Measurements from ENCODE around the gene ACOT8. TPM values are rescaled to one million over a fixed set of nuclear protein-coding genes. Genes with fewer than 3 reads are reported as not detected.
A peak's percentile ranks its signal among the peaks of the same experiment; 100 is the strongest.

ACOT8 gene
- total and polyA plus RNA-seq, 7 donors: 28.5 to 131 (median 42.5) TPM

- Histone ChIP-seq H3K27me3 (peaks cover 0 to 12% (median 0%) of the 10 kb centered on the region in 3 donors), H3K4me3 (no peak overlapping the region), H3K36me3 (no peaks in the 10 kb centered on the region), H3K4me1 (peaks cover 0 to 45% (median 37%) of the 10 kb centered on the region in 4 donors), H3K27ac (no peak overlapping the region), H3K9me3 (no peaks in the 10 kb centered on the region)
- intact Hi-C loops (cut with DNase I): no loop called here
- DNase-seq: no peak
- TF ChIP-seq POLR2A (IDR thresholded peaks at IDR 0.05) (no peak), CTCF (IDR thresholded peaks at IDR 0.05) (no peak), POLR2AphosphoS5 (IDR thresholded peaks at IDR 0.05) (no peak), EP300 (IDR thresholded peaks at IDR 0.05) (no peak)
- WGBS, 2 donors: 14 to 68% methylated on average over 2 of the region's 2 CpGs
These were observed 35.2 kb downstream of the ACOT8 start for GRCh38 chr20:45821947-45822346.

DNA sequence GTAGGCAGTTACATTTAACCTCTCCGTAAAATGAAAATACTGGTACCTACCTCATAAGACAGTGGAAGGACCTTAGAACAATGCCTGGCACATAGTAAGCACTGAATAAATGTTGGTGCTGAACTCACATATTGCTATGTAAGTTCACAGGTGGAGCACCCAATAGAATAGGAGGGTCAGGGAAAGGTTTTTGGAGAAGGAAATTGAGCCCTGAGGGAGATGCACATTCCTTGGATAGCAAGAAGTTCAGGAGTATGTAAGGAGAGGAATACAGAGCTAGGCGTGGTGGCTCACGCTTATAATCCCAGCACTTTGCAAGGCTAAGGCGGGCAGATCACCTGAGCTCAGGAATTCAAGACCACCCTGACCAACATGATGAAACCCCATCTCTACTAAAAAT is 37.7 kb downstream of the ACOT8 start:
- intact Hi-C loops (cut with DNase I): loop anchor here (10.0 kb wide), 1 partner anchor 115 kb away; the partner anchor contains the start of gene PCIF1
- Histone ChIP-seq H3K4me3 (no peak overlapping the region), H3K4me1 (peaks cover 0 to 32% (median 24%) of the 10 kb centered on the region in 4 donors), H3K36me3 (no peaks in the 10 kb centered on the region), H3K27me3 (peaks cover 0 to 12% (median 0%) of the 10 kb centered on the region in 3 donors), H3K9me3 (no peaks in the 10 kb centered on the region), H3K27ac (no peak overlapping the region)
- 96 to 98% methylated on average over 4 of the region's 4 CpGs for WGBS, 2 donors
- TF ChIP-seq EP300 (IDR thresholded peaks at IDR 0.05) (no peak), POLR2AphosphoS5 (IDR thresholded peaks at IDR 0.05) (no peak), CTCF (IDR thresholded peaks at IDR 0.05) (no peak), POLR2A (IDR thresholded peaks at IDR 0.05) (no peak)
- no peak for DNase-seq

- H3K27me3 ChIP-seq: peaks cover 0 to 7% (median 0%) of the 10 kb centered on the region in 3 donors
- TF ChIP-seq POLR2A (IDR thresholded peaks at IDR 0.05) (no peak), CTCF (IDR thresholded peaks at IDR 0.05) (no peak), EP300 (IDR thresholded peaks at IDR 0.05) (no peak), POLR2AphosphoS5 (IDR thresholded peaks at IDR 0.05) (no peak)
- 90 to 92% methylated on average over 3 of the region's 3 CpGs for WGBS, 2 donors
- H3K27ac ChIP-seq: peak overlapping the region in 2 of 4 donors; percentile 35 to 63
- intact Hi-C loops (cut with DNase I): loop anchor here (10.0 kb wide), 1 partner anchor 117 kb away; the partner anchor contains the start of gene PCIF1
- H3K9me3 ChIP-seq: no peaks in the 10 kb centered on the region
- no peak overlapping the region for H3K4me3 ChIP-seq
- peaks cover 0 to 22% (median 14%) of the 10 kb centered on the region in 4 donors for H3K4me1 ChIP-seq
- DNase-seq: no peak
- H3K36me3 ChIP-seq: no peaks in the 10 kb centered on the region
These were observed 39.0 kb downstream of the ACOT8 start for GRCh38 chr20:45818239-45818638.

- Histone ChIP-seq H3K27ac (peak overlapping the region in 2 of 4 donors; percentile 35 to 63), H3K27me3 (peaks cover 0 to 3% (median 0%) of the 10 kb centered on the region in 3 donors), H3K4me1 (peaks cover 0 to 20% (median 16%) of the 10 kb centered on the region in 4 donors), H3K36me3 (no peaks in the 10 kb centered on the region), H3K4me3 (no peak overlapping the region), H3K9me3 (no peaks in the 10 kb centered on the region)
- WGBS, 2 donors: 67 to 80% methylated on average over 9 of the region's 9 CpGs
- TF ChIP-seq POLR2A (IDR thresholded peaks at IDR 0.05): no peak
- TF ChIP-seq EP300 (IDR thresholded peaks at IDR 0.05): no peak
- TF ChIP-seq CTCF (IDR thresholded peaks at IDR 0.05): no peak
- TF ChIP-seq POLR2AphosphoS5 (IDR thresholded peaks at IDR 0.05): no peak
- DNase-seq: no peak
- intact Hi-C loops (cut with DNase I): loop anchor here (10.0 kb wide), 1 partner anchor 117 kb away; the partner anchor contains the start of gene PCIF1
These were observed 39.6 kb downstream of the ACOT8 start for GRCh38 chr20:45817376-45818194.
